Right lobe of liver (tissue), 6 donors: ENCODE measurements around the gene SEPTIN1. TPM values are rescaled to one million over a fixed set of nuclear protein-coding genes. Genes with fewer than 3 reads are reported as not detected.

Experiments used
- ATAC-seq, 4 donors: fragments of 200-7000 bp; cut with Tn5 transposase; one replicate each; pipeline ENCODE4 v1.9.1; 2020; ENCODE audit warnings: mild to moderate bottlenecking in 4 of 4, moderate library complexity in 4 of 4
- DNase-seq, 3 donors: peaks; one replicate each; pipeline ENCODE4 v3.0.0-alpha.2; 2020
- H3K27ac ChIP-seq, 3 donors: fragments of 200-600 bp; one replicate each; pipeline ENCODE4 v1.8.0; 2022
- H3K27me3 ChIP-seq, 2 donors: fragments of 200-600 bp; one replicate each; pipeline ENCODE4 v1.8.0; 2022
- H3K36me3 ChIP-seq, 4 donors: fragments of 200-600 bp; sonication (generic) in 1 of 4; one replicate each; pipeline versions ENCODE4 v1.5.1 to v1.8.0; 2017 to 2022; ENCODE audit warnings: control low read depth in 1 of 4
- H3K4me1 ChIP-seq, 4 donors: fragments of 200-600 bp; sonication (generic) in 1 of 4; one replicate each; pipeline versions ENCODE4 v1.5.1 to v1.8.0; 2017 to 2022; ENCODE audit warnings: control low read depth in 1 of 4
- H3K4me3 ChIP-seq, 3 donors: fragments of 200-600 bp; one replicate each; pipeline ENCODE4 v1.8.0; 2022
- H3K9me3 ChIP-seq, 4 donors: fragments of 200-600 bp; sonication (generic) in 1 of 4; one replicate each; pipeline versions ENCODE4 v1.5.1 to v1.8.0; 2017 to 2022; ENCODE audit warnings: control low read depth in 1 of 4
- CTCF ChIP-seq, 4 donors: fragments of 200-600 bp in 3 of 4; fragments of 450-650 bp in 1 of 4; IDR thresholded peaks; one replicate each; pipeline versions ENCODE4 v1.5.1 to v1.8.0; 2016 to 2022; ENCODE audit warnings: antibody characterized with exemption in 4 of 4, mild to moderate bottlenecking in 2 of 4
- POLR2A ChIP-seq: fragments of 450-650 bp; IDR thresholded peaks from one replicate; pipeline ENCODE4 v1.6.1; 2017; ENCODE audit warnings: antibody characterized with exemption, mild to moderate bottlenecking
- WGBS: methylation state at CpG from one replicate; pipeline ENCODE4 v1.1.6; 2018; ENCODE audit warnings: low coverage, low lambda C conversion rate; ENCODE audit not compliant: insufficient coverage; ENCODE audit errors: missing lambda C conversion rate; 5-methylcytosine and 5-hydroxymethylcytosine counted together
- intact Hi-C, 2 donors: fragments of 100-400 bp; cut with DNase I; formaldehyde crosslinking; loops; one replicate each; pipeline versions ENCODE4 v1.11.2 to v1.14.1; 2022
- total RNA-seq, 6 experiments: library from RNA; depleted of rRNA in 2 of 6; stranded (reverse); fragments of >200 nt in 2 of 6; fragmentation: NEBNext Ultra II Directional in 3 of 6; extraction: Animal tissue kit (Norgen Biotek cat#: 25700) in 3 of 6; gene quantifications; one replicate each; pipeline versions ENCODE4 v1.1.0 to v1.2.4, GENCODE V29; 2016 to 2023
- donor health status: DM: no; HTN: yes; CAD: no.
- donor health status: DM: no; HTN: no; CAD: no.
- donor health status: DM: no; HTN: no; CAD: no.
- donor health status: DM: no; HTN: yes; CAD: no.
- donor health status: DM: no; HTN: yes; CAD: no.

Gene SEPTIN1
- total RNA-seq, 6 experiments from 2014 or later = 0.12 to 1.7 (median 0.93) TPM

GRCh38 chr16:30353438-30354129, 28.8 kb downstream of the SEPTIN1 start:
- Histone ChIP-seq H3K4me1 (peaks cover 0 to 43% (median 19%) of the 10 kb centered on the region in 4 donors), H3K4me3 (no peak overlapping the region), H3K27me3 (no peaks in the 10 kb centered on the region), H3K9me3 (no peaks in the 10 kb centered on the region), H3K27ac (no peak overlapping the region), H3K36me3 (peaks cover 0 to 11% (median 0%) of the 10 kb centered on the region in 4 donors)
- DNase-seq (peak in 1 of 3 donors; percentile 23), ATAC-seq (no peak)
- 91% methylated on average over 8 of the region's 23 CpGs for WGBS
- intact Hi-C loops = no loop called here
- TF ChIP-seq POLR2A (no peak), CTCF (IDR thresholded peaks at IDR 0.05) (no peak)

DNA sequence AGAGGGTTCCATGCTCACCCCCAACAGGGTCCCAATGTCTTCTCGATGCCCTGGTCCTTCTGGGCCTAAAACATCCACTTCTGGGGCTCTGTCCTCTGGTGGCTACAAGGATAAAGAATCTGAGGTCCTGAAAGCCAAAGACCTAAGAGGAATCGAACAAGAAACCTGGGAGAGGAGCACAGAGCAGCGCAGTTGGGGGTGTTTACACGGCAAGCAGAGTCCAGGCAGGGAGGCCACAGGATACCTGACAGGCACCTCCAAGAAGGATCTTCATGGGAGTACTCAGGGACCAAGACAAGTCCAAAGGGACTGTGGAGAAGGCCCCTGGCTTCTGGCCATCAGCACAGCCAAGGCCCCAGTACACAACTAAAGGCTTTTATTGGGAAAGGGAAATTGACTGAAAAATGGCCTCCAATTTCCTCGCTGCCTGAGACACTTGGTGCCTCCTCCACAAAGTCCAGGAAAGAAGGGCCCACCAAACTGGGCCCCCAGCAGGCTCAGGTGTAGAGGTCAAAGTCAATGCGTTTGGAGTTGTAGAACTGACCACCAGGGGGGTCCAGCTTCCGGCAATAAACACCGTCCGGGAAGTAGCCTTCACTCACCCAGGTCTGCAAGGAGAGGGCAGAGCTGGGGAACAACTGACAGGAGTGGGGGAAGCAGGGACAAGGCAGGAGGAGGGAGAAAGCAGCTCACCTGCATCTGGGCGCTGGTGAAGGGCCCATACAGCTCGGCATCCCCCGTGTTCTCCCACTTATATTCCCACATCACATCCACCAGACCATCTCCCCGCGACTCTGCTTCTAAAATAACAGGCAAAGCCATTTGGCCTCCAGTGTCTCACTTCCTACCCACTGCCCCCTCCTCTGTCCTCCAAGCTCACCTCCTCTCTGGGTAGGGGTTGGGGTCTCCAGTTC, 29.6 kb downstream of the SEPTIN1 start:
- no peaks in the 10 kb centered on the region for H3K9me3 ChIP-seq
- peaks cover 0 to 11% (median 0%) of the 10 kb centered on the region in 4 donors for H3K36me3 ChIP-seq
- peak overlapping the region in 2 of 3 donors; percentile 26 to 34 for H3K27ac ChIP-seq
- H3K4me3 ChIP-seq = no peak overlapping the region
- ATAC-seq (no peak), DNase-seq (no peak)
- H3K4me1 ChIP-seq = peaks cover 0 to 43% (median 19%) of the 10 kb centered on the region in 4 donors
- WGBS = 82% methylated on average over 5 of the region's 14 CpGs
- TF ChIP-seq POLR2A = no peak
- TF ChIP-seq CTCF (IDR thresholded peaks at IDR 0.05) = no peak
- intact Hi-C loops = no loop called here
- H3K27me3 ChIP-seq = no peaks in the 10 kb centered on the region

DNA sequence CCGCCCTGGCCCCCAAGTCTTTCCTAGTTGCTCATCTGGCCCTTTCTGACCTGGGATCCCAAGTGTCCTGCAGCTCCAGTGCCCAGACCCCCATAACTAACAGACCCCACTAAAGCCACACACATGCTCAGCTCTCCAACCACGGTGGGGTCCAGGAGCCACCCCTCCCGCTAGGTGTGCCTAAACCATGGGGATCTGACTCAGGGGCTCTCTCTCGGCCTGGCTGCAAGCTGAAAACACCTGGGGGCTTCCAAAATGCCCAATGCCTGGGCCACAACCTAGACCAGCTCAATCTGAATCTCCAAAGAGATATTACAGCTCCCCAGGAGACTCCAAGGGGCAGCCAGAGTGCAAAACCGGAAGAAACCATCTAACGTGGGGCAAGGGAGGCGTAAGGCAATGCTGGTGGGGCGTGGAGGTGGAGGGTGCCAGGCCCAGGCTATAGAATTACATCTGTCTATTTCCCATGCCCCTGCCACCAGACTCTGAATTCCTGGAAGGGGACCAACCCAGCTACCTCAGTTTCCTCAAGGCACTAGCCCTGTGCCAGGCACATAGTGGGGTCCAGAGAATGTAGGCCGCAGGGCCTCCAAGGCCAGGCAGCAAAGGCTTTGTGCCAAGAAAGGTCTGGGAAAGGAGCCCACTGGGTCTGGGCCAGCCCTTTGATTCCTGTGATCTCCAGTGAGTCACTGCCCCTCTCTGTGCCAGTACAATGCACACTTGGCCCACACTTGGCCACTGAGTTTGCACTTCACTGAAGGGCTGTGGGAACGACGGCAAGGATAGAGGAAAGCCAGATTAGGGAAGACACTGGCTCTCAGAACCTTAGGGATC, 30.6 kb downstream of the SEPTIN1 start:
- Histone ChIP-seq H3K4me1 (peaks cover 0 to 39% (median 17%) of the 10 kb centered on the region in 4 donors), H3K27ac (peak overlapping the region in 2 of 3 donors; percentile 26 to 34), H3K4me3 (no peak overlapping the region), H3K9me3 (no peaks in the 10 kb centered on the region), H3K36me3 (peaks cover 0 to 17% (median 0%) of the 10 kb centered on the region in 4 donors), H3K27me3 (no peaks in the 10 kb centered on the region)
- peak; percentile 56 to 69 (median 60) for ATAC-seq
- 46% methylated on average over 6 of the region's 11 CpGs for WGBS
- TF ChIP-seq CTCF (IDR thresholded peaks at IDR 0.05) (no peak), POLR2A (peak; percentile 20)
- intact Hi-C loops = no loop called here
- peak; percentile 82 to 93 (median 88) for DNase-seq

DNA sequence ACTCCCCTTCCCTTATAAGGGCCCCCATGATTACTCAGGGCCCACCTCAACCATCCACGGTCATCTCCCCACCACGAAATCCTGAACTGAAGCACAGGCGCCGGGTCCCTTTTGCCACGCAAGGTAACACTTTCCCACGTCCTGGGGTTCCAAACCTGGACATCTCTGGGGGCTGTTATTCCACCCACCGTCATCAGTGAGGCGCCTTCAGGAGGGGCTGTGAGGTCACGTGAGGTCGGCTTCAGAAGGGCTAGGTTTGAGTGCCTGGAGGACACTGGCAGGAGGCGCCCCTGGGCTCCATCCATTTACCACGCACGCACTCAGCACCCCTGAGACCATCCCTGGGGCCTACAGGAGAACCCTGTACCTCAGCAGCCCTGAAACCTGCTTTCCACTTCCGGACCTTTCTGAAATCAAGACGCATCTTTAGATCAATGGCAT, 31.3 kb downstream of the SEPTIN1 start:
- Histone ChIP-seq H3K4me3 (no peak overlapping the region), H3K27me3 (no peaks in the 10 kb centered on the region), H3K9me3 (no peaks in the 10 kb centered on the region), H3K36me3 (peaks cover 0 to 22% (median under 1%) of the 10 kb centered on the region in 4 donors), H3K27ac (no peak overlapping the region), H3K4me1 (peaks cover 0 to 33% (median 13%) of the 10 kb centered on the region in 4 donors)
- no peak for ATAC-seq
- no peak for TF ChIP-seq POLR2A
- intact Hi-C loops = no loop called here
- WGBS = 89% methylated on average over 10 of the region's 15 CpGs
- DNase-seq = peak in 1 of 3 donors; percentile 17
